HFFc6 (cell line): Measurements from ENCODE around the gene FNDC3B. TPM values are rescaled to one million over a fixed set of nuclear protein-coding genes. Genes with fewer than 3 reads are reported as not detected.

Experiments used
- DNase-seq: peaks from one replicate; pipeline ENCODE4 v3.0.0-alpha.2; 2018
- H3K27ac Mint-ChIP-seq: 2 replicates; pipeline ENCODE4 v1.8.0; 2020; ENCODE audit warnings: mild to moderate bottlenecking, mixed read lengths
- H3K27me3 Mint-ChIP-seq: 2 replicates; pipeline ENCODE4 v1.8.0; 2021; ENCODE audit warnings: mild to moderate bottlenecking, moderate library complexity, mixed read lengths; ENCODE audit not compliant: insufficient read depth
- H3K36me3 Mint-ChIP-seq: 2 replicates; pipeline ENCODE4 v1.8.0; 2021; ENCODE audit warnings: low read depth, mixed read lengths
- H3K4me1 Mint-ChIP-seq: 2 replicates; pipeline ENCODE4 v1.8.0; 2020; ENCODE audit warnings: low read depth, mixed read lengths
- H3K4me3 Mint-ChIP-seq: 2 replicates; pipeline ENCODE4 v1.8.0; 2020; ENCODE audit warnings: mild to moderate bottlenecking, moderate library complexity, mixed read lengths
- H3K9me3 Mint-ChIP-seq: 2 replicates; pipeline ENCODE4 v1.8.0; 2020; ENCODE audit warnings: mild to moderate bottlenecking, mixed read lengths
- CTCF ChIP-seq: fragments of 200-600 bp; sonication (generic); IDR thresholded peaks from 2 replicates; pipeline ENCODE4 v1.5.0; 2021; ENCODE audit warnings: antibody characterized with exemption, mild to moderate bottlenecking
- total RNA-seq, 6 experiments: library from RNA; stranded (reverse); fragmentation: NEBNext Ultra II Directional; extraction: Animal tissue kit (Norgen Biotek cat#: 25700); gene quantifications; 2 replicates in 1 of 6; 3 replicates in 5 of 6; pipeline ENCODE4 v1.2.3, GENCODE V29; 2021

FNDC3B gene
- total RNA-seq, 6 experiments from 2014 or later: 133 to 192 (median 155) TPM

GRCh38 chr3:172229462-172229861, 190.1 kb downstream of the FNDC3B start:
- H3K9me3 Mint-ChIP-seq: no peaks in the 10 kb centered on the region
- H3K27ac Mint-ChIP-seq: no peak overlapping the region
- H3K4me1 Mint-ChIP-seq: peaks cover 25% of the 10 kb centered on the region
- H3K27me3 Mint-ChIP-seq: peaks cover 3% of the 10 kb centered on the region
- no peak for DNase-seq
- H3K36me3 Mint-ChIP-seq: peaks cover 49% of the 10 kb centered on the region
- H3K4me3 Mint-ChIP-seq: no peak overlapping the region
- no peak for TF ChIP-seq CTCF

DNA sequence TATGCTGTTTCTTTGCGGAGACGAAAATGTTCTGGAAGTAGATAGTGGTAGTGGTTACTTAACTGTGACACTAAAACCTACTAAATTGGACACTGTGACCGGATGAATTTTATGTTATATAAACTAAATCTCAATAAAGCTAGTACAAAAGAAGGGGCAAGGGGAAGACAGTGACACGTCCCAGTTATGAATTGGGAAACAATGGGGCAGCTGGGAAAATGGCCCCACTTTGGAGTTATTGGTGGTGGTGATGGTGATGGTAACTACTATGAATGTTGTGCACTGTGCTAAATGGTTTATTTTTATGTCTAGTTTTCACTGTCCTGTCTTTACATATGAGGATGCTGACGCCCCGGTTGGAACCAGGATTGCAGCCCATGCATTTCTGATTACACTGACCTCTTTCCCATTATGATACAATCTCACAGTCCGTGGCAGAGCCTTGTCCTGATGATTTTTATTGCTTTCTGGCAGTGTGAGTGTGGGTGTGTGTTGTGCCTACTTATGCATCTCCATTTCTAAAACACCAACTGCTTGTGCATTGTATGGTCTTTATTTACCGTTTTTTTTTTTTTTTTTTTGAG, 192.0 kb downstream of the FNDC3B start:
- Mint-ChIP-seq H3K36me3 (peaks cover 46% of the 10 kb centered on the region), H3K4me3 (no peak overlapping the region), H3K27ac (no peak overlapping the region), H3K9me3 (no peaks in the 10 kb centered on the region), H3K27me3 (peaks cover 3% of the 10 kb centered on the region), H3K4me1 (peaks cover 12% of the 10 kb centered on the region; the same call in 1 of the 2 replicates)
- TF ChIP-seq CTCF: no peak
- DNase-seq: no peak

DNA sequence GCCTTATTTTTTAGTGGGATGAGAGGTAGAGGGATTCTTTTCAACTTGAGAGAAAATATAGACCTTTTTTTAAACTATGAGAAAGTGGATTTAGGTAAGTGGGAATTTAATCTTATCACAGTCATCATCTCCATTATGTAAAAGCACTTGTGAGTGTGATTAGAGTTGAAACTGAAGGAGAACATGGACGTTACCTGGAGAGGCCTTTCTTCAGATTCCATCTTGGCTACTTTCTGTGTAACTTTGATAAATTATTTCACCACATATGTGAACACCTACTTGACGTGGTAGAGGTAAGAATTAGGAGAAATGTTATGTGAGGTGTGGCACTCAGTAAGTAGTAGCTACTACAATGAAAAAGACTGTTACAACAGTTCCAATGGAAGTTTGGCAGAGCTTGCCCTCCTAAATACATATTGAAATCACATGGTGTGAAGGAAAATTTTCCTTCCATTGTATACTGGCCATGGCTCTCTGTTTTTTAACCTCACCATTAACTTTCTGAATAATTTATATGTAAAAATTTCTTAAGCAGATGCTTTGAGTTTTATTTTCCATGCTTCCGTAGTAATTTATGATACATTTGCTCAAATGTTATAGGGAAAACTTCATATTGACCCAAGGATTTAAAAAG, 193.3 kb downstream of the FNDC3B start:
- no peak overlapping the region; the same call in 1 of the 2 replicates for H3K4me3 Mint-ChIP-seq
- H3K9me3 Mint-ChIP-seq: no peaks in the 10 kb centered on the region
- H3K36me3 Mint-ChIP-seq: peaks cover 35% of the 10 kb centered on the region
- TF ChIP-seq CTCF: no peak
- no peak for DNase-seq
- H3K4me1 Mint-ChIP-seq: peaks cover 4% of the 10 kb centered on the region; the same call in 1 of the 2 replicates
- H3K27me3 Mint-ChIP-seq: peaks cover 3% of the 10 kb centered on the region
- no peak overlapping the region for H3K27ac Mint-ChIP-seq

DNA sequence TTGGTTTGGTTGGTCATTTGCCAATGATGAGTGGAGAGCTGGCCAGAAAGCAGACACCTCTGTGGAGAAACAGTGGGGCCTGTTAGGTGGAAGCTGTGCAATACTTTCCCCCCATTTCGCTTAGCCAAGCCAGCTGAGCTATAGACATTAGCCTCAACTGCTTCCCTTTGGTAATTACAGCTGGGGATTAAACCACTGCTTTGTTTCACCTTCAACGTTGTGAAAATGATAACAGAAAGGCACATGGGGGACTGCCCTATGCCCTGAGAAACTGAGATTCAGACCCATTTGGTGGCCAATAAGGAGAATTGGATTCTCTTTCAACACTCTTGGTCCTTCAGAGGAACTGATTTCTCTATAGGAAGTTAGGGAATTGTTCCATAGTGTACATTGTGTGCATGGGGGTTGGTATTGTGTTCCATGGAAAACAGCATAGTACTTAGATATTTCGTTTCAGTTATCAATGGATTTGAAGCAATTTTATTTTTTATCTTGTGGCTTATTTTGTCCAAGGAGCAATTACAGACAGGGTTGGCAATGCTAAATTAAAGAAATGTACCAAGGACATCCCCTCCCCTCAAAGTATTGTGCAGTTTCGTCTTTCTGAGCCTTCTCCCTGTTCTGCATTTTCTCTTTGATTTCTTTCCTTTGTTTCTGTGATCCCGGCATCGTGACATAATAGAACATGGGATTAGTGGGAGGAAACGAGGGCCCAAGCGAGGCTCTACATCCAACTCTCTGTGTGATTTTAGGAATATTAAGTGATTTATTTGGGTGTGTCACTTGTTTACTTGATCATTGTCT, 194.3 kb downstream of the FNDC3B start:
- peaks cover 33% of the 10 kb centered on the region for H3K36me3 Mint-ChIP-seq
- H3K4me3 Mint-ChIP-seq: no peak overlapping the region
- no peak overlapping the region for H3K27ac Mint-ChIP-seq
- H3K27me3 Mint-ChIP-seq: peaks cover 3% of the 10 kb centered on the region
- H3K4me1 Mint-ChIP-seq: no peaks in the 10 kb centered on the region
- no peak for DNase-seq
- no peak for TF ChIP-seq CTCF
- no peaks in the 10 kb centered on the region for H3K9me3 Mint-ChIP-seq

- DNase-seq: no peak
- no peak overlapping the region; the same call in 1 of the 2 replicates for H3K27ac Mint-ChIP-seq
- no peaks in the 10 kb centered on the region for H3K9me3 Mint-ChIP-seq
- no peak overlapping the region for H3K4me3 Mint-ChIP-seq
- peaks cover 5% of the 10 kb centered on the region; the same call in 1 of the 2 replicates for H3K4me1 Mint-ChIP-seq
- H3K27me3 Mint-ChIP-seq: peaks cover 3% of the 10 kb centered on the region
- peaks cover 31% of the 10 kb centered on the region for H3K36me3 Mint-ChIP-seq
- TF ChIP-seq CTCF: no peak
These were observed 196.3 kb downstream of the FNDC3B start for GRCh38 chr3:172235698-172236097.
